Astrocyte of the spinal cord (primary cell): ENCODE results near the gene TPSG1.
"Not testable (repeated sequence)": the region's sequence is repeated elsewhere in the genome, so short reads cannot be mapped to it uniquely, and the experiment has no call there.

Experiments
- DNase-seq: peaks from one replicate; pipeline ENCODE4 v3.0.0; 2011; ENCODE audit warnings: low read depth, low spot score
- H3K4me3 ChIP-seq: 2 replicates; pipeline ENCODE4 v1.5.1; 2011; ENCODE audit warnings: low read depth, mild to moderate bottlenecking, low read length, moderate library complexity
- in situ Hi-C: cut with HindIII; loops from 2 replicates; pipeline ENCODE4 v1.10.0; 2017; ENCODE audit warnings: low sequenced_read_pairs
- TF ChIP-seq, protein P1 (sequence below): IDR thresholded peaks from 2 replicates; pipeline ENCODE4 v1.5.1; 2012; ENCODE audit warnings: low read depth, mild to moderate bottlenecking, low read length, inconsistent platforms

Gene TPSG1

GRCh38 chr16:1195393-1195666, 29.7 kb downstream of the TPSG1 start:
- in situ Hi-C loops: no loop called here
- TF ChIP-seq, protein P1, sequence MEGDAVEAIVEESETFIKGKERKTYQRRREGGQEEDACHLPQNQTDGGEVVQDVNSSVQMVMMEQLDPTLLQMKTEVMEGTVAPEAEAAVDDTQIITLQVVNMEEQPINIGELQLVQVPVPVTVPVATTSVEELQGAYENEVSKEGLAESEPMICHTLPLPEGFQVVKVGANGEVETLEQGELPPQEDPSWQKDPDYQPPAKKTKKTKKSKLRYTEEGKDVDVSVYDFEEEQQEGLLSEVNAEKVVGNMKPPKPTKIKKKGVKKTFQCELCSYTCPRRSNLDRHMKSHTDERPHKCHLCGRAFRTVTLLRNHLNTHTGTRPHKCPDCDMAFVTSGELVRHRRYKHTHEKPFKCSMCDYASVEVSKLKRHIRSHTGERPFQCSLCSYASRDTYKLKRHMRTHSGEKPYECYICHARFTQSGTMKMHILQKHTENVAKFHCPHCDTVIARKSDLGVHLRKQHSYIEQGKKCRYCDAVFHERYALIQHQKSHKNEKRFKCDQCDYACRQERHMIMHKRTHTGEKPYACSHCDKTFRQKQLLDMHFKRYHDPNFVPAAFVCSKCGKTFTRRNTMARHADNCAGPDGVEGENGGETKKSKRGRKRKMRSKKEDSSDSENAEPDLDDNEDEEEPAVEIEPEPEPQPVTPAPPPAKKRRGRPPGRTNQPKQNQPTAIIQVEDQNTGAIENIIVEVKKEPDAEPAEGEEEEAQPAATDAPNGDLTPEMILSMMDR: no peak
- no peak for DNase-seq
- no peak overlapping the region for H3K4me3 ChIP-seq

- no peak overlapping the region for H3K4me3 ChIP-seq
- in situ Hi-C loops: no loop called here
- DNase-seq: no peak
- TF ChIP-seq, protein P1: peak; percentile 70
These were observed 30.2 kb downstream of the TPSG1 start for GRCh38 chr16:1194665-1195392.

DNA sequence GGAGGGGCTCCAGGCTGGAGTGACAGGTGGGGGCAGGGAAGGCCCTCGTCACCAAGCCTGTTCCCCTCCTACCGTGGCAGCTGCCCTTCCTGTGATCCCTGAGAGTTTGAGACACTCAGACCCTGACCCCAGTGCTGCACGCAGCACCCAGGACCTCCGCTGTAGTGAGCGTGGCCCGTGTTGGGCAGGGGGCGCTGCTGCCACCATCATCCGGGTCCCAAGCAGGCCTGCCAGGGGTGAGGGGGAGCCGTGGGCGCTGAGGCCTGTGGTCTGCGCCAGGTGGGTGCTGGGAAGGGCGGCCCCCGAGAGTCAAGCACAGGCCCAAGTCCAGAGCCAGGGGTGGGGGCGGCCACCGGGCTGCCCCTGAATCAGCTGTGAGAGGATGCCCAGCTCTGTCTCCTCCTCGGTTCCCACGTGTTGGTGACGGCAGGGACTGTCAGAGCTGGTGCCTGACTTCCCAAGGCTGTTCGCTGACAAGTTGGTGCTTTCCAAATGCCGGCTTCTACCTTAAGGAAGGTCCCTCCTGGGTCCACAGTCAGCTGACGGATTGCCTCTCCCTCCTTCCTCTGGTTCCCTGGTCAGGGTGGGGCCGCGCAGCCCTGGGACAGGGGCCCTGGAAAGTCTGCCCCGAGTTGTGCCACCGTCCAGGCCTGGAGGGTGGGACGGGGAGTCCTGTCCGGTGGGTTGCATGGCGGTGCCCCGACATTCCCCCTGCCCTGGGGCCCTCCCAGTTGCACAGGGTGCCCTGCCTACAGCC, 31.1 kb downstream of the TPSG1 start:
- in situ Hi-C loops: no loop called here
- TF ChIP-seq, protein P1: no peak
- no peak for DNase-seq

DNA sequence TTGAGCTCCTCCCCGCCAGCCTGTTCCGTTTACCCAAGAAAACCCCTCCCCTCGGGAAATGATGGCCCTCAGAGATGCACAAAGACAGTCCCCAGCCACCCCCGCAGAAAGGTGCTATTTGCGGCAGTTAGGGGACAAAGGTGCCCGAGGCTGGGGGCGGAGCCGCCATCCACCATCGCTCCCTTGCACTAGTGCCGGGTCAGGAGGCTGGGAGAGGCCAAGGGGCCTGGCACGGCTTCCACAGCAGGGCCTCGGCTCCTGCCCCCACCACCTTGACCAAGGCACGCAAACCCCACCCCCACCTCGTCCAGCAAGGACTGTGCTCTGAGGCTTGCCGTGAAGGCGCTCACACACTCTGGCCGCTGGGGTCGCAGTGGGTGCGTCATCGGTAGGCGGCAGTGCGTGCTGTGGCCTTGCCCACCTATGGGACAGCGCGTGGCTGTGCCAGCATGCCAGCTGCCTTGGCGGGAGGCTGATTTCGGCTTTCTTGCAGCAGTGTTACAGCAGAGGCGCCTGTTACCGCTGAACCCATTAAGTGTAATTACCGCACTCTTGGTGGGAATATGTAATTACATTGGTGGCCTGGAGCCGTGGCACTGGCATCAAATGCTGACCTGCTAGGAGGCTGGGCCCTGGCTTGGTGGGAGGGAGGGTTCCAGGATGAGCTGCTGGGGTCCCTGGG, 31.8 kb downstream of the TPSG1 start:
- TF ChIP-seq, protein P1: no peak
- H3K4me3 ChIP-seq: no peak overlapping the region
- no peak for DNase-seq
- in situ Hi-C loops: no loop called here

More for the DNA sequence above, 31.1 kb downstream of the TPSG1 start:
- no peak overlapping the region for H3K4me3 ChIP-seq

DNA sequence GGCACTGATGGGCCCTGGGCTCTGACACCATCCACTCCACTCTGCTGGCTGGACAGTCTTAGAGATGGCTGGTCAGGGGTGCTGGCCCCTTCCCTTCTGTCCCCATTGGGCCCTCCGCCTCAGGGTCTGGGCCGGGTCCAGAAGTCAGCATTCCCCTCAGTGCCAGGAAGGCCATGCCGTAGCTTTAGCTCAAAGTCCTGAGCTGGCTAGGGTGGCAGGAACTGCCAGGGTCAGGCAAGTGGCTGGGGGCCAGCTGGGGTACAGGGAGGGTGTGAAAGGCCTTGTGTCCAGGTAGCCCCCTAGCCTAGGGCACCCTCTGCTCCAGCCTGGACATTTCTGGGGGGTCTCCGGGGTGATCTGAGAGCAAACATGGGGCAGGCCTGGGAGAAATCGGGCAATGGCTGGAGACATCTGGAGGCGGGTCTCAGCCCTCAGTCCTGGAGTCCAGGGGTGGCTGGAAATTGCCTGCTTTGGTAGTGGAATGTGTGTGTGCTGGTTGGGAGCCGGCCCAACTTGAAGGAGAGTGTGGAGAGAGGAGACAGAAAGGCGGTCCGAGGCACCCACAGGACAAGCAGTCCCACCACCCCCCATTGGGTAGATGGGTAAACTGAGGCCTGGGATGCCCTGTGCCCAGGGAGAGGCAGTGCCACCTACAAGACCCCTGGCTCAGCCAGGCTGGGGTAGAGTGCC, 32.5 kb downstream of the TPSG1 start:
- no peak for DNase-seq
- no peak overlapping the region for H3K4me3 ChIP-seq
- TF ChIP-seq, protein P1: no peak
- in situ Hi-C loops: no loop called here

DNA sequence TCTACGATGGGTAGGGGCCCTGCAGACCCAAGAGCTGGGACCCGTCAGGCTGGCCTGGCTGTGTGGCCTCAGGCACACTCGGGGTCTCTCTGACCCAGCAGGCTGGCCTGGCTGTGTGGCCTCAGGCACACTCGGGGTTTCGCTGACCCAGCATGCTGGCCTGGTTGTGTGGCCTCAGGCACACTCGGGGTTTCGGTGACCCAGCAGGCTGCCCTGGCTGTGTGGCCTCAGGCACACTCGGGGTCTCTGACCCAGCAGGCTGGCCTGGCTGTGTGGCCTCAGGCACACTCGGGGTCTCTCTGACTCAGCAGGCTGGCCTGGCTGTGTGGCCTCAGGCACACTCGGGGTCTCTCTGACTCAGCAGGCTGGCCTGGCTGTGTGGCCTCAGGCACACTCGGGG, 34.3 kb downstream of the TPSG1 start:
- in situ Hi-C loops, DNase-seq, H3K4me3 ChIP-seq: not testable (repeated sequence)
